Left renal cortex interstitium (tissue), 4 donors: Measurements from ENCODE around the gene RAB13. TPM values are rescaled to one million over a fixed set of nuclear protein-coding genes. Genes with fewer than 3 reads are reported as not detected.

Source experiments
- DNase-seq, 4 donors: peaks; one replicate each; pipeline ENCODE4 v3.0.0-alpha.2; 2013; ENCODE audit warnings: low read depth in 4 of 4, low spot score in 2 of 4, missing footprints in 1 of 4
- polyA plus RNA-seq, 4 donors: library from polyadenylated mRNA; unstranded; fragments of 120-200 nt; gene quantifications; one replicate each; pipeline ENCODE4 v1.2.1, GENCODE V29; 2013; ENCODE audit not compliant: insufficient read length in 4 of 4

Gene RAB13
- polyA plus RNA-seq, 4 donors: 154 to 187 (median 168) TPM

GRCh38 chr1:153978274-153978909, 7.7 kb downstream of the RAB13 start:
- no peak for DNase-seq

GRCh38 chr1:153977250-153978240, 8.6 kb downstream of the RAB13 start, which contains the start of gene JTB:
Gene JTB, minus strand, starts transcription at chr1:153977674. Its CDS starts 422 bp downstream, at chr1:153977252.
- DNase-seq: peak in 1 of 4 donors; percentile 84

- DNase-seq: no peak
These were observed 9.3 kb downstream of the RAB13 start for GRCh38 chr1:153976819-153977249.

GRCh38 chr1:153973525-153973924, 12.6 kb downstream of the RAB13 start:
- DNase-seq: no peak

- no peak for DNase-seq
These were observed 13.1 kb downstream of the RAB13 start for GRCh38 chr1:153973071-153973470.

- DNase-seq: no peak
These were observed 15.8 kb downstream of the RAB13 start for GRCh38 chr1:153970346-153970745.

- DNase-seq: no peak
These were observed 17.2 kb downstream of the RAB13 start for GRCh38 chr1:153968972-153969371.

- DNase-seq: peak in 1 of 4 donors; percentile 16
These were observed 17.7 kb downstream of the RAB13 start for GRCh38 chr1:153968408-153968807.

GRCh38 chr1:153968000-153968363, 18.2 kb downstream of the RAB13 start:
- DNase-seq: no peak

GRCh38 chr1:153967107-153967999, 18.8 kb downstream of the RAB13 start, which contains the start of gene CREB3L4:
Gene CREB3L4, plus strand, starts transcription at chr1:153967902. Its CDS starts 624 bp downstream, at chr1:153968526.
- peak; percentile 89 to 97 (median 92) for DNase-seq

- no peak for DNase-seq
These were observed 22.2 kb downstream of the RAB13 start for GRCh38 chr1:153963850-153964331.

GRCh38 chr1:153963030-153963849, 22.9 kb downstream of the RAB13 start, which contains the start of gene SLC39A1:
Gene SLC39A1, minus strand, starts transcription at chr1:153963537. Its CDS starts 822 bp downstream, at chr1:153962715.
- peak in 3 of 4 donors; percentile 95 to 97 (median 97) for DNase-seq

GRCh38 chr1:153962088-153963029, 23.8 kb downstream of the RAB13 start:
- no peak for DNase-seq

GRCh38 chr1:153961421-153961820, 24.7 kb downstream of the RAB13 start:
- DNase-seq: no peak

GRCh38 chr1:153960206-153960605, 25.9 kb downstream of the RAB13 start:
- no peak for DNase-seq

- DNase-seq: no peak
These were observed 26.7 kb downstream of the RAB13 start for GRCh38 chr1:153959454-153959853.

- no peak for DNase-seq
These were observed 27.2 kb downstream of the RAB13 start for GRCh38 chr1:153958961-153959260.
